ENCODE data around the gene ZNF469.
"Not testable (repeated sequence)": the region's sequence is repeated elsewhere in the genome, so short reads cannot be mapped to it uniquely, and the experiment has no call there.

ZNF469 gene

DNA sequence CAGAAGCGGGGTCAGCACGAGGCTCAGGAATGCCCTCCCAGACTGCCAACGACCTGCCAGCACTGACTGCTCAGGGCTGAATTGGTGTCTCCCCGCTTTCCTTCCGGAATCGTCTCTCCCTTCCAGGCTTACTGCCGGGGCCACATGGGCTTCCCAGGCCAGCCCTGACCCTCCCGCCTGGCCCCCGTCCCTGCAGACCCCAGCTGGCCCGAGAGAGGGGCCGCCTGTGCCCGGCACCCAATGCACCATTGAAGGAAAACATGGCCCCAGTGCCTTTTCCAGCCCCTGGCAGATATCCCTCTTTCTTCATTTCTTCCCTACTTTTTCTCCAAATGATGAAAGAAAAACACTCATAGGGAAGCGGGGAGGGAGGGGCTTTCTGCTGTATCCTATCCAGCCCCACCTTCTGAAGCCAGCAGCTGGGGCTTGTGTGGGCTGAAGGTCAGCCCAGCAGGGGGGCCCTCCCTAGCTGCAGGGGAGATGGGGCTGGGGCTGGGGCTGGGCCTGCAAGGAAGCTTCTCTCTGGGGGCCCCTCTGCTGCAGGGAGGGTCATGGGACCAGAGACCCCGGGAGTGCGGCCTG is 25.9 kb downstream of the ZNF469 start:
- DNase-seq (ENCODE audit: low read depth in 1 of 2, low spot score in 1 of 2): no peak

DNA sequence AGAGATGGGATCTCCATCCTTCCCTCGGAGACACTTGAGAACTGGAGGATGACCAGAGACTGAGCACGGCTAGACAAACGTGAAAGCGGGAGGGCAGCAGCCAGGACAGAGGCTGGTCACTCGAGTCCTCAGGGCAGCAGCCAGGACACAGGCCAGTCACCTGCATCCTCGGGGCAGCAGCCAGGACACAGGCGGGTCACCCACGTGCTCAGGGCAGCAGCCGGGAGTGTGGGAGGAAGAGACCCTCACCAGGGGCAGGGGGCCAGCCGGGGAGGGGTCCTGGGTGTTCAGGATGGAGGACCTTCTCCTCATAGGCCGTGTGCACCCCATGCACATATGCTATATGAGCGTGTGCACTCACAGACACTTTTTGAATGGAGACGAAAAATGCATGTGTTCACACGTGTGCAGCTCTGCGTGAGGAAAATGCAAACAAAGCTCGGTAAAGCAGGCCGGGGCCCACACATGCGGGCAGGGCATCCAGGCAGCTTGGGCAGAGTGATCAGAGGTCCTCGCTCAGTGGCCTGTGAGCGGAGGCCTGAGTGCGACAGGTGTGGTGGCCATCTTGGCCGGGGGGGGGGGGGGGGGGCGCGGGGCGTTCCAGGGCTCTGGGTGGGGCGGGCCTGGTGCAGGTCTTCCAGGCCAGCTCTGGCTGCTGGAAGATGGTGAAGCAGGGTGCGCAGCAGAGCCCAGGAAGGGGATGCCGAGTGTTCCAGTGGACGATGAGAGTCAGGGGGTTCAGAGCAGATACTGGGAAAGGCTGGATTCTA is 26.7 kb downstream of the ZNF469 start:
- no peak for DNase-seq (ENCODE audit: low read depth in 1 of 2, low spot score in 1 of 2)

DNA sequence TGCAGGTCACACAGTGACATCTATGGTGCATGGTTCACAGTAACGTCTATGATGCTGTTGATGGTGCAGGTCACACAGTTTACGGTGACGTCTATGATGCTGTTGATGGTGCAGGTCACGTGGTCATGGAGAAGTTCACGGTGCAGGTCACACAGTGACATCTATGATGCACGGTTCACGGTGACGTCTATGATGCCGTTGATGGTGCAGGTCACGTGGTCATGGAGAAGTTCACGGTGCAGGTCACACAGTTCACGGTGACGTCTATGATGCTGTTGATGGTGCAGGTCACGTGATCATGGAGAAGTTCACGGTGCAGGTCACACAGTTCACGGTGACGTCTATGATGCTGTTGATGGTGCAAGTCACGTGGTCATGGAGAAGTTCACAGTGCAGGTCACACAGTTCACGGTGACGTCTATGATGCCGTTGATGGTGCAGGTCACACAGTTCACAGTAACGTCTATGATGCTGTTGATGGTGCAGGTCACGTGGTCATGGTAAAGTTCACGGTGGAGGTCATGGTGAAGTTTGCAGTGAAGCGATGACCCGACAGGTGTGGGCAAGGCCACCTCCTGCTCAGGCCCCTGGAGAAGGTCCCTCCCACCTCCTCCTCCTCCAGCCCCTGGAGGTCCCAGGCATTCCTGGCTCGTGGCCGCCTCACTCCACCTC is 27.7 kb downstream of the ZNF469 start:
- not testable (repeated sequence) for DNase-seq (ENCODE audit: low read depth in 1 of 2, low spot score in 1 of 2)

DNA sequence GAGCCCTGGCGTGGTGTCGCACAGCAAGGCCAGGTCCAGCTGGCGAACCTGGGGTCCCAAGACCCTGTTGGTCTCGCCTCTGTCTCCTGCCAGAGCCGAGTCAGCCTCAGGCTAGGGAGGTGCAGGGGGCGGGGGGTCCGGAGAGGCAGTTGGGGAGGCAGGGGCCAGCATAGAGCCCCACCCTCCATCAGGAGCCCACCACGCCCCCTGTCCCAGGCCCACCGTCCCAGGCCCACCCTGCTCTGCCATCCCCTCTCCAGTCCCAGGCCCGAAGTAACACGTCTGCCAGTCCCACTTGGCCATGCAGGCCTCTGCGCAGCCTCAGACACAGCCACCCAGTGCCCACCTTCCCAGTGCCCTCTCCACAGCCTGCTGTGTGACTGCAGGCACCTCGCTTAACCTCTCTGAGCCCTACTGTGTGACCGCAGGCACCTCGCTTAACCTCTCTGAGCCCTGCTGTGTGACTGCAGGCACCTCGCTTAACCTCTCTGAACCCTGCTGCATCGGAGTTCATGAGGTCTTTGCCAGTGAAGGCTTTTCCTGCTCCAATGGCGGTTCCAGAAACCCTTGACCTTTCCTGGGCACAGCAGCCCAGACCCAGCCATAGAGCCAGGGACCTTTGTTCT is 29.3 kb downstream of the ZNF469 start:
- no peak for DNase-seq (ENCODE audit: low read depth in 1 of 2, low spot score in 1 of 2)

DNA sequence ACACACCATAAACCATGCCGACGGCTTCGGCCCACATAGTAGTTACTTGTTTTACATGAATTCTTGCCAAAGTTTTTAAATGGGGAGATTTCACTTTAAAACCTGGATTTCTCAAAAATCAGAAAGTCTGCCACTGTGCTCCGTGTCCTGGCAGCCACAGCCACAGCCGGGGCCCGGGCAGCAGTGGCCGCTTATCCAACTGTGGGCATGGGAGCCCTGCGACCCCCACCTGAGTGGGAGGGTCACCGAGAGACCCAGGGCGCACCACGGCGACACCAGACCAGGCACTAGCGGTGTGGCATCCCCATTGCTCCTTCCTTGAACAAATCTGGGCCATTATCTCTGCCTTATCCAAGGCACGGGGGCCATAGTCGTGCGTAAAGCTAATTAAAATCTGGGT is 30.0 kb downstream of the ZNF469 start:
- no peak for DNase-seq (ENCODE audit: low read depth in 1 of 2, low spot score in 1 of 2)

DNA sequence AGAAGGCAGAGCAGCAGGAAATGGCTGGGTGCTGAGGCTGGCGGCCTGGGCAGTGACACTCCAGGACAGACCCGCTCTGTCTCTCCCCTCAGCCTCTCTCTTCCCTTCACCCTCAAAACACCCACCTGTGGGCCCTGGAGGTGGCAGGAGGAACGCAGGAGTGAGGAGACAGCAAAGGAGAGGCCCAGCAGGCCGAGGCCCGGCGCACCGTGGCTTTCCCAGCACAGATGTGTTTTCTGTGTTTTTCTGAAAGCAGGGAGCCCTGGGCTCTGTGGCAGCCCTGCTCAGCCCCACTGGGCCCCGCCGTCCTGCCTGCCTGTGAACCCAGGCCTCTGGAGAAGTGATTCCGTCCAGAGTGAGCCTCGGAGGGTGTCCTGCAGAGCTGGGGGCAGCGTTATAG is 30.5 kb downstream of the ZNF469 start:
- DNase-seq (ENCODE audit: low read depth in 1 of 2, low spot score in 1 of 2): no peak

DNA sequence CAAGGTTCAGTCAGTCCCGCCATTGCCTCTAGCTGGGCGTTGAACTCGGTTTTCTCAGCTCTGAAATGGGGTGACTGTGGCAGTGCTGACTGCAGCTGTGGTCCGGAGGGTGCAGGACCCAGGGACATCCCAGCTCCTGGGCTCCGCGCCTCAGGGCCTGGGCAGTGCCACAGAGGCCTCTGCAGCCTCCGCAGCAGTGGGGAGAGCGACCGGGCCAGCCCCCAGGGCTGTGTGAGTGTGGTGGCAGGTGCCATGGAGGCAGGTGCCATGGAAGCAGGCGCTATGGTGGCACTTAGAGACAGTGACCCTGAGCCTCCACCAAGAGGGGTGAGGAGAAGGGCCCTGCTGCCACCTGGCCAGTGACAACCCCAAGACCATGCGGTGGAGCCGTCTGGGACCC is 30.9 kb downstream of the ZNF469 start:
- DNase-seq (ENCODE audit: low read depth in 1 of 2, low spot score in 1 of 2): no peak

DNA sequence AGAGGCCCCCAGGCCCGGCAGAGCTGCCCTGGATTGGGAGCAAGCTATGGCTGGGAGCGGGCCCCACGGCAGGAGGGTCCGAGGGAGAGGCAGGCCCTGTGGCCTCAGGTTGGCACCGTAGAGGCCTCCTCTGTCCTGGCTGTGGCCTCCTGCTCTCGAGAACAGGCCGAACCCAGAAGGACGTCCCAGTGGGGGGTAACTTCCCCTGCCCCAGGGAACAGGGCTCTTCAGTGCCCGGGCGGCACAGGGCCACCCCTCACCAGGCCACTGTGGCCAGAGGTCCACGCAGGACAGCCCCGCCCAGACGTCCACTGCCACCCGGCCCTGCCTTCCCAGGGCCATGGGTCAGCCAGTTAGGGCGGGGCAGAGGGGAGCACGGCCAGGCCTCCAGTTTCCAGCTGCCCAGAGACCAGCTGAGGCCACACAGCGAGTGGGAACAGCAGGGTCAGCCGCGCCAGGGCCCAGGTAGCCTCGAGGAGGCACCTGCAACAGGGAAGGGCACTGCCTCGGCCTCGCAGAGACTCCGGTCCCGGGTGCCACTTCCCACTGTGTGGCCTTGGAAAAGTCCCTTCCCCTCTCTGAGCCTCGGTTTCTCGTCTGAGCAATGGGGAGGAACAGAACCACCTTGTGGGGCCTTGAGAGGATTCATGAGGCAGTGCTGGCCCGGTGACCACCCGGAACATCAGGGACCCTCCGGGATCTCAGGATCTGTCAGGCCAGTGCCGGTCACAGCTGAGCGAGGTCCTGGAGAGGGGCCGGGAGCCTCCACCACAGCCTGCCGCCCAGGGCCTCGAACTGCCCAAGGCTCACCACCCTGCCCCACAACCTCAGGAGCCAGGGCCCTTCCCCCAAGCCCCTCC is 32.0 kb downstream of the ZNF469 start:
- no peak for DNase-seq (ENCODE audit: low read depth in 1 of 2, low spot score in 1 of 2)

DNA sequence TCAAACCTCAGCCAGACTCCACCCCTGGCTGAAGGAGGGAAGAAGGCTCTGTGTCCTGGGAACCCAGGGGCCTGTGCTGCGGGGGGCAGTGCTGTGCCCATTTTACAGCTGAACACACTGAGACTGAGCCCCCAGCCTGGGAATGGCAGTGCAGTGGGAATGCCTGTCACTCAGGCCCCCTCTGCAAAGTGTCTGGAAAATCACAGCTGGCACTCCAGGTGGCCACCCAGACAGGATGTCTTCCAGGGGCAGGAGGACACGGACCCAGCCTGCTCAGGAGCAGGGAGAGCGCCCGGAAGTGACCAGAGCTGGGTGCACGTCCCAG is 32.6 kb downstream of the ZNF469 start:
- no peak for DNase-seq (ENCODE audit: low read depth in 1 of 2, low spot score in 1 of 2)

DNA sequence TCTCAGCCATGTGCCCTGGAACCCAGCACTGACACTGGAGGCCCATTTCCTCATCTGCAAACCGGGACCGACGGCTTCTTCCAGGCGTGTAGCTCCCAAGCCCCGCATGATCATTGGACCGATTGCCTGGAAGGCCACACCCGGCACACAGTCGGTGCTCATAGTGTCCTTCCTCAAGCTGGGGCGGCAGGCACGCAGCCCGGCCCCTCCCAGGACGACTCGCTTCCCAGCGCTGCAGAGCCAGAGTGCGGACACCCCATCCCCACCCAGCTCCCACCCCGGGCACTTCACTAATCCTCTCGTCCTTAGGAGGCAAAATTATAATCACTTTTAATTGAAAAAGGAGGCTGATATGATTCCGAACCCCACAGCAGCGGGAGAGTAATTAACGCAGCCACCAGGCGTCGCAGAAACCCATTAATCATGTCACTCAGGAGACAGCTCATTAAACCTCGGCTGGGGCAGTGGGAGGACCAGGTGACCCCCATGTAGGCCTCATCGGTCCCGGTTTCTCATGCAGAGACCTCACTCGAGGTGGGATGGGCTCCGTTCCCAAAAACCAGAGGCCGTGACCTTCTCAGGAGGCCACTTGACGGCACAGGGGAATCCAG is 33.1 kb downstream of the ZNF469 start:
- no peak for DNase-seq (ENCODE audit: low read depth in 1 of 2, low spot score in 1 of 2)

DNA sequence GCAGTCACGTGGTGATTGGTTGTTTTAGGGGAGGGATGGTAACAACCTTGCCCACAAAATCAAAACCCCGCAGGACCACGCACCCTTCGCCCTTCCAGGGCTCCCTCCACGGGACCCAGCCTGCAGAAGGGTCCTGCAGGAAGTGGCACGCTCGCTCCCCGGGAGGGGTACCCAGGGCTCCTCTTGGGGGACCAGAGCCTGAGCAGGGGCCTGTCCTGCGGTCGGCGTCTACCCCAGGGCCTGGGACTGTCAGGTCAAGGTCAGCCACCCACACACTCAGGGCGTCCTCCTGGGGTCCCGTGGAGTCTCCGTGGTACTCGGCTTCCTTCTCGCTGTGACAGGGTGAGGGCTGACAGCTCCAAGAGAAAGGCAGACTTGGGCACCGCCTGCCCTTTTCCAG is 33.9 kb downstream of the ZNF469 start:
- no peak for DNase-seq (ENCODE audit: low read depth in 1 of 2, low spot score in 1 of 2)

DNA sequence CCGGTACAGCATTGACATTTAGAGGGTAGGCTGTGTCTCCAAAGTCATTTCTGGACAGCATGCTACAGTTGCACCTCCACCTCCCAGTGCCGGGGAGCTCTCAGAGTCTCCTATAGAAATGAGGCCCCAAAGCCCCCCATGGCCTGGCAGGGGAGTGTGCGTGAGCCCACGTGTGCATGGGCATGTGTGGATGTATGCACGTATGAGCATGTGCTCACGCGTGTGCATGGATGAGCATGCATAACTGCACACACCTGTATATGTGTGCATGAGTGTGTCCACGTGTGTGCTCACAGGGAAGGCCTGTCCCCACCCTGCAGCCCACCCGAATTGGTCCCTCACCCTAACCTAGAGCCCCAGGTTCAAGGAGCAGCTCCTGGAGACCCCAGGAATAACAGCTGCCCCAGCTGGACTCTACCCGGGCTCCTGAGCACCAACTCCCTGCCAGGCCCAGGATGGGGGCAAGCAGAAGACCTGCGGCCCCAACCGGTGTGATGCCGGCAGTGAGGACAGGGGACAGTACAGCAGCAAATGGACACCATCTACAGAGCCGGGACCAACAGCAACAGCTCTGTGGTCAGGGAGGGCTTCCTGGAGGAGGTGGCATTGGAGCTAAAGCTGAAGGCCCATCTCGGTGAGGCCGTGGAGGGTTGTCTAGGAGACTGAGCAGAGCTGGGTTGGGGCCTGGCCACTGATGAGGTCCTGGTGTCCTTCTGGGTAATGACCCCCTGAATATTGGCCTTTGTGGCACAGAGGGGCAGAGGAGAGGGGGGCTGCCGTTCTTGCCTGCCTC is 35.1 kb downstream of the ZNF469 start:
- no peak for DNase-seq (ENCODE audit: low read depth in 1 of 2, low spot score in 1 of 2)

DNA sequence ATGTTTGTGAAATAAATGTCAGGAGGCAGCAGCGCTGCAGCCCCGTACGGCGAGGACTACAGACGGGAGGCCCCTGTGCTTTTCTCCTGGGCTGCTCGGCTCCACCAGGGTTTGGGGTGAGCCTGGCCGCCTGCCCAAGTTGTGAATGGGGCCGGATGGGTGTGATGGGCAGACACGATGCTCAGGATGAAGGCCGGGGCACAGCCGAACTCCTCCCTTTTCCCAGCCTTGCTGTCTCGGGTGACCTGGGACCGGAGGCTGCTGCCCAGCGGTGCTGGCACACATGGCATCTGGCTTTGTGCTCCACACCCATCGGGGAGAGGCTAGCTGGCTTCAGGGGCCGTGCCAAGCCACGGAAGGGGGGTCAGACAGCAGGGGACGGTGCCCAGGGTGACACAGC is 36.1 kb downstream of the ZNF469 start:
- no peak for DNase-seq (ENCODE audit: low read depth in 1 of 2, low spot score in 1 of 2)

DNA sequence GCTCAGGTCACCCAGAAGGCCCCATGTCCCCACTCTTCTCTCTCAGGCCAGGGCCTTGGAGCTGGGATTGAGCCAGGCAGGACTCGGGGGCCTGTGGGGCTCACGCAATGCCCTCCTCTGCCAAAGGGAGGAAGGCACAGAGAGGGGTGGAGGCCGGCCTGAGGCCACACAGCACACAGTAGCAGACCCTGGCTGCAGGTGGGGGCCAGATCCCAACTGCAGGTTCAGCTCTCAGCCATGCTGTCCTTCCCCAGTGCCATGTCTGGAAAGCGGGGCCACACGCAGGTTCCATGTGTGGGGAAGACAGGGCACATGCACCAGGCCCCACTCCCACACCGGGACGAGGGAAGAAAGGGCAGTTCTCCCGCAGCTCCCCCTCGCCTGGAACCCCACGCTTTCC is 37.0 kb downstream of the ZNF469 start:
- DNase-seq (ENCODE audit: low read depth in 1 of 2, low spot score in 1 of 2): no peak

DNA sequence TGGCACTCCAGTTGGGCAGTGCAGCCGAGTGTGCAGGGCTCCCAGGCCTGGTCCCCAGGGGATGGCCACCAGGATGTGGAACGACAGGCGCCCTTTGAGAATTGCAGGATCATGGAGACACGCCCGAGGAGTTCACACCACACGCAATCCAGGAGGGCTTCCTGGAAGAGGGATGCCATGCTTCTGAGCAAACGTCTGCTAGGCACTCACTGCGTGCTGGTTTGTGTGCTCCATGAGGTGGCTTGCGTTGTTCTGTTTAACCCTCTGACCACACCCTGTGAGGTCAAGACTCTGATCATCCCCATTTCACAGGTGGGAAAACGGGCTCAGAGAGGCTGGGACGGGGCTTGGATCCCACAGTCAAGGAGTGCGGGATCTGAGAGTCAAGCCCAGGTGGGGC is 37.7 kb downstream of the ZNF469 start:
- no peak for DNase-seq (ENCODE audit: low read depth in 1 of 2, low spot score in 1 of 2)

DNA sequence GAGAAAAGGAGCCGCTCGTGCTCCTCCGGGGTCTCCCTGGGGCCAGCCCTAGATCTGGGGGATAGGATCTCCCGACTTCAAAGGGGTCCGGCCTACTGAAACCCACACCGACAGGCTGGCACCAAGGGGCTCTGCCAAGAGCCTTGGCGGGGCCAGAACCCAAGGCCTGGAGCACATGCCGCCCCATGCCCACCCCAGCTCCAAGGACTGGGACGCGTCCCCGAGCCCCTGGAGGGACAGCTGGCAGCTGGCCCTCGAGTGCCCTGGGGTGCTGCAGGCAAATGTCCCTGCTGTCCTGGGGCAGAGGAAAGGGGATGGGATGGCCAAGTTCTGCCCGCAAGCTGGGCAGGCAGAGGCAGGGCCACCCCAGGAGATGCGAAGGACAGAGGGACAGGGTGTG is 38.5 kb downstream of the ZNF469 start:
- DNase-seq (ENCODE audit: low read depth in 1 of 2, low spot score in 1 of 2): no peak

DNA sequence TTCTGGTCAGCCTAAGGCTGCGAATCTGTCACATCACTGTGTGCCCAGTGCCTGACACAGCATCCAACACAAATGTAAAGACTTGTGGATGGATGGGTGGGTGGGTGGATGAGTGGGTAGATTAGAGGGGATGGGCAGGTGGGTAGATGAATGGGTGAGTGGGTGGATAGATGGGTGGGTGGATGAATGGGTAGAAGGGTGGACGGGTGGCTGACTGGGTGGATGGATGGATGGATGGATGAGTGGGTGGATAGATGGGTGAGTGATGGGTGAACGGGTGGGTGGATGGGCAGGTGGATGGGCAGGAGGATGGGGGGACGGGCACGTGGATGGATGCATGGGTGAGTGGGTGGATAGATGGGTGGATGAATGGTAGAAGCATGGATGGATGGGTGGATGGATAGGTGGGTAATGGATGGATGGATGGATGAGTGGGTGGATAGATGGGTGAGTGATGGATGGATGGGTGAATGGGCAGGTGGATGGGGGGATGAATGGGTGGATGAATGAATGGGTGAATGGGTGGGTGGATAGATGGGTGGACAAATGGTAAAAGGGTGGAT is 39.2 kb downstream of the ZNF469 start:
- no peak for DNase-seq (ENCODE audit: low read depth in 1 of 2, low spot score in 1 of 2)

DNA sequence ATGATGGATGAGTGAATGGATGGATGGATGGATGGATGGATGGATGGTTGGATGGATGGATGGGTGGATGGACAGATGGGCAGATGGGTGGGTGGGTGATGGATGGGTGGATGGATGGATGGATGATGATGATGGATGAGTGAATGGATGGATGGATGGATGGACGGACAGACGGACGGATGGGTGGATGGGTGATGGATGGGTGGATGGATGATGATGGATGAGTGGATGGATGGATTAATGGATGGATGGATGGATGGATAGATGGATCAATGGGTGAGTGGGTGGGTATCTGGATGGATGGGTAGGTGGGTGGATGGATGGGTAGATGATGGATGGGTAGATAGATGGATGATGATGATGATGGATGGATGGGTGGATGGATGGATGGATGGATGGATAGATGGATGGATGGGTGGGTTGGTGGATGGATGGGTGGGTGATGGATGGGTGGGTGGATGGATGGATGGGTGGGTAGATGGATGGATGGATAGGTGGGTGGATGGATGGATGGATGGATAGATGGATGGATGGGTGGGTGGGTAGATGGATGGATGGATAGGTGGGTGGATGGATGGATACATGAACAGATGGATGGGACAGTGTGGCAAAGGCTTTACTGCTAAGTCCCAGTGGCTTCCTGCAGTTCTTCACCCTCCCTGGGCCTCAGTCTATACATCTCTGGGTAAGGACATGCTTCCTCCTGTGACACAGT is 40.1 kb downstream of the ZNF469 start:
- no peak for DNase-seq (ENCODE audit: low read depth in 1 of 2, low spot score in 1 of 2)

DNA sequence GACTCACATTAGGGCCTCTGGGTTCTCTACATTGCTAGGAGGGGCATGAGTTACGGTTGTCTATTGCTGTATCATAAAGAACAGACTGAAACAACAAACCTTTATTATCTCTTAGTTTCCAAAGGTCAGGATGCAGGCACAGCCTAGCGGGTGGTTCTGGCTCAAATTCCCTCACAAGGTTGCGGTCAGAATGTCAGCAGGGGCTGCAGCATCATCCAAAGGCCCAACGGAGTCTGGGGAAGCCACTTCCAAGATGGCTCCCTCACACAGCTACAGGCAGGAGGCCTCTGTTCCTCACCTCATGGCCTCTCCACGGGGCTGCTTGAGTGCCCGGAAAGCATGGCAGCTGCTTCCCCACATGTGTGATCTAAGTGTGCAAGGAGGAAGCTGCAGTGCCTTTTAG is 40.7 kb downstream of the ZNF469 start:
- no peak for DNase-seq (ENCODE audit: low read depth in 1 of 2, low spot score in 1 of 2)

All from stimulated activated CD4-positive, alpha-beta T cell treated with anti-CD3 and anti-CD28 coated beads, Interleukin-15, amount 100 ng/mL, for 1 hour (primary cell).